ENCODE measurements around the gene BACH2. TPM values are rescaled to one million over a fixed set of nuclear protein-coding genes. Genes with fewer than 3 reads are reported as not detected.
"Not testable (repeated sequence)": the region's sequence is repeated elsewhere in the genome, so short reads cannot be mapped to it uniquely, and the experiment has no call there.

The BACH2 gene
- total and polyA plus RNA-seq, 4 donors, result 0.78 to 17.4 (median 3.2) TPM

DNA sequence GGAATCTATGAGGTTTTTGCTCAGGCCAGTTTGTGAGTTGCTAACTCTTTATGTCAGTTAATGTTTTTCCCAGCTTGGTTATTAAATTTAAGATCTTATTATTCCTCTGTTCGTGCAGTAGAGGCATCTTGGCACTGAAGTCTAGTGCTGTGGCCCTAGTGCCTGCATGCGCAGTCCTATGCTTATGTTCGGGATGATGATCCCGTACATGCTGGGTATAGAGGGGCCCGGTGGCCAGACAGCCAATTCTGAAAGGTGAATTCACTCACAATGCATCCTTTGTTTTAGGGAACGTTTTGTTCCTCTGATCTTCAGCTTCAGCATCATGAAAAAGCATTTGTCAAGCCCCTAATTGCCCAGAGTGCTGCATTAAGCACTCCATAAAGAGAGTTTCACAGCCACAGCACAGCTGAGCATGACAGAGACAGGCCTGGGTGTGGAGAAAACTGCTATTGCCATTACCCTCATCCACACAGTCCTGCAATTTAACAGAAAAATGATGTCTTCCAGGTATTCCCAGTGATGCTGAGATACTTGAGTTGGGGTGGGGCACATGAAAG, 39.8 kb upstream of the BACH2 start:
- Histone ChIP-seq H3K36me3 (ENCODE audit: control insufficient read depth in 4 of 4, insufficient read depth in 4 of 4, low read length in 4 of 4) (no peaks in the 10 kb centered on the region), H3K9me3 (ENCODE audit: control insufficient read depth in 4 of 4, insufficient read depth in 3 of 4, low read length in 3 of 4) (peaks cover 0 to 3% (median 0%) of the 10 kb centered on the region in 4 donors), H3K27ac (ENCODE audit: low read depth in 1 of 2, low read length in 1 of 2) (no peak overlapping the region), H3K4me3 (no peak overlapping the region), H3K9ac (ENCODE audit: insufficient read depth in 1 of 2, low read length in 2 of 2) (no peak overlapping the region), H3K4me1 (ENCODE audit: control insufficient read depth in 5 of 5, insufficient read depth in 5 of 5, low read length in 5 of 5) (peaks cover 0 to 2% (median 0%) of the 10 kb centered on the region in 5 donors), H3K27me3 (ENCODE audit: control insufficient read depth in 3 of 3, insufficient read depth in 3 of 3, low read length in 2 of 3) (no peaks in the 10 kb centered on the region)
- DNase-seq (no peak), ATAC-seq (ENCODE audit: insufficient read depth, low FRiP score) (no peak)
- 70 to 81% methylated on average over 6 of the region's 6 CpGs for WGBS, 2 donors
- TF ChIP-seq CTCF (IDR thresholded peaks at IDR 0.05; ENCODE audit: control extremely low read depth, extremely low read depth), result no peak

- TF ChIP-seq CTCF (IDR thresholded peaks at IDR 0.05; ENCODE audit: control extremely low read depth, extremely low read depth), result no peak
- Histone ChIP-seq H3K9ac (ENCODE audit: insufficient read depth in 1 of 2, low read length in 2 of 2) (no peak overlapping the region), H3K4me1 (ENCODE audit: control insufficient read depth in 5 of 5, insufficient read depth in 5 of 5, low read length in 5 of 5) (peaks cover 0 to 5% (median 2%) of the 10 kb centered on the region in 5 donors), H3K27me3 (ENCODE audit: control insufficient read depth in 3 of 3, insufficient read depth in 3 of 3, low read length in 2 of 3) (no peaks in the 10 kb centered on the region), H3K36me3 (ENCODE audit: control insufficient read depth in 4 of 4, insufficient read depth in 4 of 4, low read length in 4 of 4) (no peaks in the 10 kb centered on the region), H3K4me3 (no peak overlapping the region), H3K9me3 (ENCODE audit: control insufficient read depth in 4 of 4, insufficient read depth in 3 of 4, low read length in 3 of 4) (no peaks in the 10 kb centered on the region), H3K27ac (ENCODE audit: low read depth in 1 of 2, low read length in 1 of 2) (no peak overlapping the region)
- 78 to 91% methylated on average over 1 of the region's 1 CpG for WGBS, 2 donors
- no peak for ATAC-seq (ENCODE audit: insufficient read depth, low FRiP score)
- no peak for DNase-seq
Observed at GRCh38 chr6:90333928-90334327, 37.3 kb upstream of the BACH2 start.

DNA sequence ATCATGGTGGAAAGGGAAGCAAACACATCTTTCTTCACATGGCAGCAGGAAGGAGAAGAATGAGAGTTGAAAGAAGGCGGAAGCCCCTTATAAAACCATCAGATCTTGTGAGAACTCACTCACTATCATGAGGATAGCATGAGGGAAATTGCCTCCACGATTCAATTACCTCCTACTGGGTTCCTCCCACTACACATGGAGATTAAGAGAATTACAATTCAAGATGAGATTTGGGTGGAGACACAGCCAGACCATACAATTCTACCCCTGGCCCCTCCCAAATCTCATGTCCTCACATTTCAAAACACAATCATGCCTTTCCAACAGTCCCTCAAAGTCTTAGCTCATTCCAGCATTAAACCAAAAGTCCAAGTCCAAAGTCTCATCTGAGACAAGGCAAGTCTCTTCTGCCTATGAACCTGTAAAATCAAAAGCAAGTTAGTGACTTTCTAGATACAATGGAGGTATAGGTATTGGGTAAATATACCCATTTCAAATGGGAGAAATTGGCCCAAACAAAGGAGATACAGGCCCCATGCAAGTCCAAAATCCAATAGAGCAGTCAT, 36.4 kb upstream of the BACH2 start:
- not testable (repeated sequence) for H3K4me3 ChIP-seq; H3K4me1 ChIP-seq (ENCODE audit: control insufficient read depth in 5 of 5, insufficient read depth in 5 of 5, low read length in 5 of 5); DNase-seq; H3K9ac ChIP-seq (ENCODE audit: insufficient read depth in 1 of 2, low read length in 2 of 2); H3K27ac ChIP-seq (ENCODE audit: low read depth in 1 of 2, low read length in 1 of 2); H3K27me3 ChIP-seq (ENCODE audit: control insufficient read depth in 3 of 3, insufficient read depth in 3 of 3, low read length in 2 of 3); H3K36me3 ChIP-seq (ENCODE audit: control insufficient read depth in 4 of 4, insufficient read depth in 4 of 4, low read length in 4 of 4); ATAC-seq (ENCODE audit: insufficient read depth, low FRiP score); H3K9me3 ChIP-seq (ENCODE audit: control insufficient read depth in 4 of 4, insufficient read depth in 3 of 4, low read length in 3 of 4)
- 79 to 93% methylated on average over 2 of the region's 2 CpGs for WGBS, 2 donors

DNA sequence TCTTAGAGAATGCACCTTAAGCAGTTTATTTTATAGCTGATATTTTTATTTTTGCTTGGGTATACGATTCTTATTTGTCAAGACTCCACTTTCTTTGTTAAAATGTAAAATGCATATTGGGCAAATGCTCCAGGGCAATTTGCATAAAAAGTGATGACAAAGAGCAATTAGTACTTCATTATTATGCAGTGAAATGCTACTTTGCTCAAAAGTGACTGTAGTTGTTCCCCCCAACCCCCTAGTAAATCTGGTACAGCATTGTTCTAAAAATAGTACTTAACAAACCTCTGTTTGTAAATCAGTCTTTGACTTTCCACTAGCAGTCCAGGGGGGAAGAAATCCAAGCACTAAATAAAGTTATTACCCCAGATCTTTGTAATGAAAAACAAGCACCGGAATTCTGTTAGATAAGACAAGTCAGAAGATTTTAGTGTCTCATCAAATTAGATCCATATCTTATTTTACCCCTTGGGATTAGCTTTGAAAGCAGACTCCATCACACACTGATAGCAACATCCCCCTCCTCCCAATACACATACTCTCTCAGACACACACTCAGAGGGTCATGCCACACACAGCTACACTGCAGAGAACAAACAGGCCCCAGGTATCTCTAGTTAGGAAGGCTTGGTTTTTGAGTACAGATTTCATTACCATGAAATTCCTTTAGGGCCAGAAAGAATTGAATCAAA, 32.9 kb upstream of the BACH2 start:
- DNase-seq (no peak), ATAC-seq (ENCODE audit: insufficient read depth, low FRiP score) (no peak)
- no peak for TF ChIP-seq CTCF (IDR thresholded peaks at IDR 0.05; ENCODE audit: control extremely low read depth, extremely low read depth)
- H3K27ac ChIP-seq (ENCODE audit: low read depth in 1 of 2, low read length in 1 of 2), result no peak overlapping the region
- H3K4me1 ChIP-seq (ENCODE audit: control insufficient read depth in 5 of 5, insufficient read depth in 5 of 5, low read length in 5 of 5), result peaks cover 0 to 5% (median 2%) of the 10 kb centered on the region in 5 donors
- no peak overlapping the region for H3K9ac ChIP-seq (ENCODE audit: insufficient read depth in 1 of 2, low read length in 2 of 2)
- no peak overlapping the region for H3K4me3 ChIP-seq
- no peaks in the 10 kb centered on the region for H3K27me3 ChIP-seq (ENCODE audit: control insufficient read depth in 3 of 3, insufficient read depth in 3 of 3, low read length in 2 of 3)
- no peaks in the 10 kb centered on the region for H3K36me3 ChIP-seq (ENCODE audit: control insufficient read depth in 4 of 4, insufficient read depth in 4 of 4, low read length in 4 of 4)
- WGBS, 2 donors, result 91% methylated on average over 2 of the region's 2 CpGs
- no peaks in the 10 kb centered on the region for H3K9me3 ChIP-seq (ENCODE audit: control insufficient read depth in 4 of 4, insufficient read depth in 3 of 4, low read length in 3 of 4)
